Endothelial cell of umbilical vein (primary cell): ENCODE measurements around the gene OAS2. TPM values are rescaled to one million over a fixed set of nuclear protein-coding genes. Genes with fewer than 3 reads are reported as not detected.
"Not testable (repeated sequence)": the region's sequence is repeated elsewhere in the genome, so short reads cannot be mapped to it uniquely, and the experiment has no call there.

Experiments used
- BruUV-seq: library from RNA; stranded (reverse); fragments of 400-500 nt; replicated peaks from 2 replicates; lab custom pipeline; 2021; lab: Mats Ljungman, UMichigan
- CTCF ChIA-PET: fragments of 300-600, 350-600 bp; sonication (Branson Sonifier 250); formaldehyde crosslinking; loops from one replicate; lab custom pipeline; 2021; ENCODE audit warnings: antibody characterized with exemption, inconsistent platforms; lab: Charles Lee
- POLR2A ChIA-PET: fragments of 300-600, 350-600 bp; sonication (Branson Sonifier 250); formaldehyde crosslinking; loops from one replicate; lab custom pipeline; 2021; ENCODE audit warnings: antibody characterized with exemption, inconsistent platforms; lab: Charles Lee
- DNase-seq: peaks from one replicate; pipeline ENCODE4 v3.0.0-alpha.2; 2011; ENCODE audit warnings: low read depth, low spot score
- FAIRE-seq: peaks from 2 replicates; lab custom pipeline; 2011; peaks lifted over from hg19 to GRCh38; lab: Jason Lieb, UNC
- H2AFZ ChIP-seq: 2 replicates; pipeline ENCODE4 v1.6.0; 2012; ENCODE audit warnings: low read depth, low read length, control low read depth, inconsistent platforms
- H3K27ac ChIP-seq: 2 replicates; pipeline ENCODE4 v1.5.1; 2011; ENCODE audit warnings: low read depth, mild to moderate bottlenecking, control low read depth, low read length, moderate library complexity; ENCODE audit not compliant: insufficient read depth
- H3K27me3 ChIP-seq, 2 experiments: 2 replicates each; pipeline versions ENCODE4 v1.6.0 to v1.6.1; 2011; ENCODE audit warnings: low read length in 2 of 2, mixed read lengths in 1 of 2; ENCODE audit not compliant: control insufficient read depth in 2 of 2, insufficient read depth in 2 of 2
- H3K36me3 ChIP-seq, 2 experiments: 2 replicates in 1 of 2; 3 replicates in 1 of 2; pipeline ENCODE4 v1.5.1; 2011; ENCODE audit warnings: low read length in 2 of 2, mild to moderate bottlenecking in 1 of 2, moderate library complexity in 1 of 2; ENCODE audit not compliant: control insufficient read depth in 2 of 2, insufficient read depth in 2 of 2; ENCODE audit errors: extremely low read depth in 1 of 2
- H3K4me1 ChIP-seq: 3 replicates; pipeline ENCODE4 v1.5.1; 2011; ENCODE audit warnings: mild to moderate bottlenecking, low read length; ENCODE audit not compliant: control insufficient read depth, insufficient read depth; ENCODE audit errors: extremely low read depth
- H3K4me2 ChIP-seq: 2 replicates; pipeline ENCODE4 v1.6.1; 2011; ENCODE audit warnings: low read length, control low read depth, mixed read lengths; ENCODE audit not compliant: insufficient read depth
- H3K4me3 ChIP-seq, 3 experiments: fragments of 200-600 bp in 1 of 3; sonication (generic), shearing (Covaris generic) in 1 of 3; replicated peaks in 1 of 3; 2 replicates each; pipeline ENCODE4 v1.5.1; 2011 to 2016; ENCODE audit warnings: control low read depth in 3 of 3, low read length in 3 of 3, mild to moderate bottlenecking in 2 of 3, inconsistent platforms in 1 of 3, low read depth in 1 of 3, moderate library complexity in 1 of 3; ENCODE audit not compliant: insufficient read depth in 1 of 3
- H3K79me2 ChIP-seq: 2 replicates; pipeline ENCODE4 v1.6.0; 2012; ENCODE audit warnings: low read length, inconsistent platforms; ENCODE audit not compliant: control insufficient read depth, insufficient read depth
- H3K9ac ChIP-seq: replicated peaks from 2 replicates; pipeline ENCODE3; 2011; ENCODE audit warnings: low read length, control low read depth; ENCODE audit not compliant: insufficient read depth; ENCODE audit errors: extremely low read depth
- H3K9me1 ChIP-seq: replicated peaks from 3 replicates; pipeline ENCODE4 v1.6.0; 2011; ENCODE audit warnings: mild to moderate bottlenecking, low read length; ENCODE audit not compliant: control insufficient read depth, insufficient read depth; ENCODE audit errors: extremely low read depth
- H3K9me3 ChIP-seq: replicated peaks from 2 replicates; pipeline ENCODE4 v1.5.1; 2012; ENCODE audit warnings: low read length, inconsistent platforms; ENCODE audit not compliant: control insufficient read depth, insufficient read depth
- H4K20me1 ChIP-seq: replicated peaks from 2 replicates; pipeline ENCODE3; 2011; ENCODE audit warnings: mild to moderate bottlenecking, low read length; ENCODE audit not compliant: control insufficient read depth, insufficient read depth; ENCODE audit errors: extremely low read depth
- CTCF ChIP-seq, 2 donors: IDR thresholded peaks; 1 replicate in 1 of 2; 2 replicates in 1 of 2; pipeline ENCODE4 v1.5.1; 2011; ENCODE audit warnings: low read length in 2 of 2, mild to moderate bottlenecking in 2 of 2, moderate library complexity in 2 of 2, control low read depth in 1 of 2, inconsistent platforms in 1 of 2, low read depth in 1 of 2; ENCODE audit not compliant: insufficient read depth in 1 of 2; ENCODE audit errors: extremely low read depth in 1 of 2
- EZH2 ChIP-seq: IDR thresholded peaks from 2 replicates; pipeline ENCODE4 v1.6.1; 2012; ENCODE audit warnings: borderline replicate concordance, low read depth, mild to moderate bottlenecking, moderate library complexity, low read length, inconsistent platforms; ENCODE audit not compliant: severe bottlenecking
- FOS ChIP-seq: IDR thresholded peaks from 2 replicates; pipeline ENCODE4 v1.6.1; 2011; ENCODE audit warnings: mild to moderate bottlenecking, low read length, moderate library complexity, borderline replicate concordance; ENCODE audit not compliant: insufficient read depth
- GATA2 ChIP-seq: IDR thresholded peaks from 2 replicates; pipeline ENCODE4 v1.7.0; 2011; ENCODE audit warnings: low read depth, mild to moderate bottlenecking, moderate library complexity, mixed read lengths, low read length; ENCODE audit not compliant: insufficient read length, insufficient read depth
- JUN ChIP-seq: IDR thresholded peaks from 2 replicates; pipeline ENCODE4 v1.6.1; 2011; ENCODE audit warnings: borderline replicate concordance, low read depth; ENCODE audit not compliant: insufficient read length, insufficient read depth
- MAX ChIP-seq: IDR thresholded peaks from 2 replicates; pipeline ENCODE4 v1.6.1; 2011; ENCODE audit not compliant: insufficient read depth, insufficient read length
- MYC ChIP-seq: IDR thresholded peaks from one replicate; pipeline ENCODE4 v1.6.1; 2011; ENCODE audit warnings: mild to moderate bottlenecking, low read depth, low read length
- POLR2A ChIP-seq: IDR thresholded peaks from 2 replicates; pipeline ENCODE4 v1.6.1; 2012; ENCODE audit warnings: low read depth, mild to moderate bottlenecking, control low read depth, low read length
- POLR2AphosphoS5 ChIP-seq: IDR thresholded peaks from 2 replicates; pipeline ENCODE4 v1.6.1; 2012; ENCODE audit warnings: low read depth, mild to moderate bottlenecking, control low read depth, low read length, moderate library complexity; ENCODE audit not compliant: insufficient read depth
- dilution Hi-C: fragments of 300-500 bp; cut with MboI; formaldehyde crosslinking; loops from one replicate; pipeline ENCODE4 v1.15.0; 2019; ENCODE audit warnings: low sequenced_read_pairs; ENCODE audit not compliant: extremely low pct_ligation_motif_present
- intact Hi-C: fragments of 100-400 bp; cut with micrococcal nuclease; formaldehyde crosslinking; loops from one replicate; pipeline ENCODE4 v1.10.0; 2022
- polyA plus RNA-seq, 4 experiments: library from polyadenylated mRNA; depleted of rRNA in 3 of 4; stranded (reverse) in 3 of 4; unstranded in 1 of 4; fragments of >200 nt; gene quantifications; 2 replicates each; pipeline versions ENCODE4 v1.2.1 to v1.2.3, GENCODE V29; 2011 to 2012; ENCODE audit warnings: missing spikeins in 1 of 4
- total RNA-seq: library from RNA; stranded (reverse); gene quantifications from 2 replicates; pipeline ENCODE4 v1.2.3, GENCODE V29; 2021

OAS2 gene
- total and polyA plus RNA-seq, 2 donors (not counting 3 experiments of a cell fraction or from before 2014, with no cell fraction given) = 1.3 to 3.1 TPM

- intact Hi-C loops (no loop called here), dilution Hi-C loops (no loop called here)
- DNase-seq (no peak), FAIRE-seq (no peak)
- no peak overlapping the region for H3K4me2 ChIP-seq
- no peaks in the 10 kb centered on the region for H3K9me3 ChIP-seq
- ChIA-PET POLR2A (no interaction called here), CTCF (interaction anchor here (1.3 to 2.0 kb wide), 4 partner anchors 12 to 57 kb away, joined by 3 to 10 read pairs (median 6); partner anchors contain the start of gene OAS3)
- no peak overlapping the region for H2AFZ ChIP-seq
- no peak overlapping the region for H3K4me3 ChIP-seq
- no peaks in the 10 kb centered on the region for H3K27me3 ChIP-seq
- no peak overlapping the region for H3K9ac ChIP-seq
- H3K36me3 ChIP-seq = no peaks in the 10 kb centered on the region
- no TSS peak for BruUV-seq
- TF ChIP-seq EZH2 (no peak), GATA2 (no peak), POLR2AphosphoS5 (no peak), CTCF (IDR thresholded peaks at IDR 0.05; ENCODE audit: extremely low read depth in 1 of 2, insufficient read depth in 1 of 2, low read depth in 1 of 2, low read length in 2 of 2) (no peak), POLR2A (no peak), MAX (no peak), FOS (no peak), MYC (no peak), JUN (no peak)
- no peaks in the 10 kb centered on the region for H3K79me2 ChIP-seq
- no peaks in the 10 kb centered on the region for H3K9me1 ChIP-seq
- no peaks in the 10 kb centered on the region for H3K4me1 ChIP-seq
- no peaks in the 10 kb centered on the region for H4K20me1 ChIP-seq
- no peak overlapping the region for H3K27ac ChIP-seq
Observed at GRCh38 chr12:112950701-112951100, 27.6 kb upstream of the OAS2 start.

- H3K36me3 ChIP-seq, DNase-seq, H3K4me1 ChIP-seq, H4K20me1 ChIP-seq, H3K4me3 ChIP-seq, H3K27ac ChIP-seq, BruUV-seq, H3K4me2 ChIP-seq, FAIRE-seq, H3K27me3 ChIP-seq, H2AFZ ChIP-seq, dilution Hi-C loops, H3K9ac ChIP-seq, intact Hi-C loops, POLR2A ChIA-PET, H3K9me1 ChIP-seq, CTCF ChIA-PET, H3K79me2 ChIP-seq, H3K9me3 ChIP-seq: not testable (repeated sequence)
Observed at GRCh38 chr12:112957125-112957524, 21.2 kb upstream of the OAS2 start.
